ENCODE results near the gene SVOP. TPM values are rescaled to one million over a fixed set of nuclear protein-coding genes. Genes with fewer than 3 reads are reported as not detected.

SVOP gene
- total RNA-seq, 1 experiment from 2014 or later = 0.47 TPM

- H3K4me3 ChIP-seq (replicated peaks in 1 of 2; ENCODE audit: low read depth in 1 of 2, low read length in 2 of 2) = no peak overlapping the region
- no peaks in the 10 kb centered on the region for H3K36me3 ChIP-seq (ENCODE audit: control insufficient read depth in 1 of 2, insufficient read depth in 2 of 2, low read length in 2 of 2)
- ChIA-PET POLR2A (no interaction called here), CTCF (no interaction called here), RAD21 (ENCODE audit: low non-redundant PET in 1 of 2, low total read pairs in 2 of 2, uncharacterized antibody in 2 of 2, unreplicated experiment in 2 of 2) (no interaction called here)
- H4K20me1 ChIP-seq (ENCODE audit: insufficient read depth) = no peaks in the 10 kb centered on the region
- H2AFZ ChIP-seq (ENCODE audit: low read depth, low read length, poor library complexity, severe bottlenecking) = no peak overlapping the region
- no peak overlapping the region for H3K27ac ChIP-seq (ENCODE audit: low read depth, low read length)
- H3K79me2 ChIP-seq (ENCODE audit: insufficient read depth, low read length) = no peaks in the 10 kb centered on the region
- no peaks in the 10 kb centered on the region for H3K27me3 ChIP-seq (ENCODE audit: insufficient read depth, low read length)
- no peaks in the 10 kb centered on the region for H3K4me1 ChIP-seq (ENCODE audit: control insufficient read depth in 1 of 2, insufficient read depth in 2 of 2, low read length in 2 of 2)
- H3K9me3 ChIP-seq (ENCODE audit: control insufficient read depth in 1 of 2, insufficient read depth in 1 of 2, low read depth in 1 of 2, low read length in 2 of 2) = no peaks in the 10 kb centered on the region; a peak in 1 of 4 replicates
- TF ChIP-seq CEBPB (IDR thresholded peaks at IDR 0.05; ENCODE audit: low read depth) (no peak), SIN3A (IDR thresholded peaks at IDR 0.05; ENCODE audit: low read depth) (no peak), SRF (IDR thresholded peaks at IDR 0.05; ENCODE audit: low read depth) (no peak)
- BruUV-seq (replicated peaks) = no TSS peak
- no peak overlapping the region for H3K9ac ChIP-seq (ENCODE audit: low read length)
- ATAC-seq (no peak), DNase-seq (ENCODE audit: low read depth, low spot score) (no peak)
- H3K9me2 ChIP-seq (ENCODE audit: insufficient read depth) = no peaks in the 10 kb centered on the region
- intact Hi-C loops (cut with micrococcal nuclease) = no loop called here
- H3K4me2 ChIP-seq (ENCODE audit: low read length) = no peak overlapping the region
Measured at GRCh38 chr12:108918206-108918605, 102.7 kb downstream of the SVOP start.

GRCh38 chr12:108916336-108916735 lies 104.5 kb downstream of the SVOP start:
- RAD21 ChIA-PET (ENCODE audit: low non-redundant PET in 1 of 2, low total read pairs in 2 of 2, uncharacterized antibody in 2 of 2, unreplicated experiment in 2 of 2) = no interaction called here
- Histone ChIP-seq H4K20me1 (ENCODE audit: insufficient read depth) (no peaks in the 10 kb centered on the region), H3K4me2 (ENCODE audit: low read length) (no peak overlapping the region), H2AFZ (ENCODE audit: low read depth, low read length, poor library complexity, severe bottlenecking) (no peak overlapping the region), H3K27ac (ENCODE audit: low read depth, low read length) (no peak overlapping the region), H3K9ac (ENCODE audit: low read length) (no peak overlapping the region), H3K4me3 (replicated peaks in 1 of 2; ENCODE audit: low read depth in 1 of 2, low read length in 2 of 2) (no peak overlapping the region), H3K9me2 (ENCODE audit: insufficient read depth) (no peaks in the 10 kb centered on the region), H3K79me2 (ENCODE audit: insufficient read depth, low read length) (no peaks in the 10 kb centered on the region), H3K4me1 (ENCODE audit: control insufficient read depth in 1 of 2, insufficient read depth in 2 of 2, low read length in 2 of 2) (peaks cover 9 to 12% of the 10 kb centered on the region in 2 experiments; a peak in 2 of 4 replicates), H3K9me3 (ENCODE audit: control insufficient read depth in 1 of 2, insufficient read depth in 1 of 2, low read depth in 1 of 2, low read length in 2 of 2) (no peaks in the 10 kb centered on the region; a peak in 1 of 4 replicates), H3K36me3 (ENCODE audit: control insufficient read depth in 1 of 2, insufficient read depth in 2 of 2, low read length in 2 of 2) (no peaks in the 10 kb centered on the region), H3K27me3 (ENCODE audit: insufficient read depth, low read length) (no peaks in the 10 kb centered on the region)
- intact Hi-C loops (cut with micrococcal nuclease) = no loop called here
- ATAC-seq = no peak
- CTCF ChIA-PET = interaction anchor here (1.0 kb wide), 1 partner anchor 34 kb away, joined by 3 read pairs; no protein-coding TSS in a partner anchor
- no TSS peak for BruUV-seq (replicated peaks)
- TF ChIP-seq, protein P1, sequence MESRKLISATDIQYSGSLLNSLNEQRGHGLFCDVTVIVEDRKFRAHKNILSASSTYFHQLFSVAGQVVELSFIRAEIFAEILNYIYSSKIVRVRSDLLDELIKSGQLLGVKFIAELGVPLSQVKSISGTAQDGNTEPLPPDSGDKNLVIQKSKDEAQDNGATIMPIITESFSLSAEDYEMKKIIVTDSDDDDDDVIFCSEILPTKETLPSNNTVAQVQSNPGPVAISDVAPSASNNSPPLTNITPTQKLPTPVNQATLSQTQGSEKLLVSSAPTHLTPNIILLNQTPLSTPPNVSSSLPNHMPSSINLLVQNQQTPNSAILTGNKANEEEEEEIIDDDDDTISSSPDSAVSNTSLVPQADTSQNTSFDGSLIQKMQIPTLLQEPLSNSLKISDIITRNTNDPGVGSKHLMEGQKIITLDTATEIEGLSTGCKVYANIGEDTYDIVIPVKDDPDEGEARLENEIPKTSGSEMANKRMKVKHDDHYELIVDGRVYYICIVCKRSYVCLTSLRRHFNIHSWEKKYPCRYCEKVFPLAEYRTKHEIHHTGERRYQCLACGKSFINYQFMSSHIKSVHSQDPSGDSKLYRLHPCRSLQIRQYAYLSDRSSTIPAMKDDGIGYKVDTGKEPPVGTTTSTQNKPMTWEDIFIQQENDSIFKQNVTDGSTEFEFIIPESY (IDR thresholded peaks at IDR 0.05; ENCODE audit: extremely low read depth, insufficient replicate concordance, low read length) = no peak
- TF ChIP-seq YY1 (IDR thresholded peaks at IDR 0.05; ENCODE audit: extremely low read depth, insufficient replicate concordance, low read depth, low read length) = no peak
- TF ChIP-seq RAD21 (IDR thresholded peaks at IDR 0.05; ENCODE audit: low read depth) = no peak
- DNase-seq (ENCODE audit: low read depth, low spot score) = no peak
- POLR2A ChIA-PET = no interaction called here

Data from HCT116 (cell line).